ENCODE results near the gene RBM3. TPM values are rescaled to one million over a fixed set of nuclear protein-coding genes. Genes with fewer than 3 reads are reported as not detected.

The RBM3 gene
- total RNA-seq, 1 donor from 2014 or later = 150 TPM

- ATAC-seq (no peak), DNase-seq (ENCODE audit: low spot score) (no peak)
- intact Hi-C loops (cut with DNase I) = no loop called here
These were observed 31.8 kb downstream of the RBM3 start for GRCh38 chrX:48606091-48606490.

GRCh38 chrX:48611703-48612102 lies 37.4 kb downstream of the RBM3 start:
- no peak for DNase-seq (ENCODE audit: low spot score)
- no peak for ATAC-seq
- intact Hi-C loops (cut with DNase I) = no loop called here

- ATAC-seq (no peak), DNase-seq (ENCODE audit: low spot score) (no peak)
- intact Hi-C loops (cut with DNase I) = no loop called here
These were observed 39.3 kb downstream of the RBM3 start for GRCh38 chrX:48613502-48614160.

DNA sequence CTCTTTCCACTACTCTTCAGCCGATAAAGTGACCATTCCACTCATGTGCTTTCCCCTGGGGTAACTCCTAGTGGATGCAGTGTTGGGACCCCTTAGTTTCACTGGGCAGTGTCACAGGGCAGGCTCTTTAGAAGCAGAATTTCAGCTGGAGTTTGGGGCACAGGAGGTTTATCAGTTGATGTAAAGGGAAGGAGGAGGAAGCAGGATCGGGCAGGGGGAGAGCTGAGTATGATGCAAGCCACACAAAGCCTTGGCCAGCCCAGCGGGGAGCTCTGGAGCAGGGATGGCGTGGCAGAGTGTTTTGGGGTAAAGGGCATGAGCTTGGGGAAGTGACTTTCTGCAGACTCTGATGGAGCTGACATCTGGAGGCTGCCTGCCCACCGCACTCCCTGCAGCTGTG lies 42.3 kb downstream of the RBM3 start:
- ATAC-seq = no peak
- DNase-seq (ENCODE audit: low spot score) = no peak
- intact Hi-C loops (cut with DNase I) = no loop called here

DNA sequence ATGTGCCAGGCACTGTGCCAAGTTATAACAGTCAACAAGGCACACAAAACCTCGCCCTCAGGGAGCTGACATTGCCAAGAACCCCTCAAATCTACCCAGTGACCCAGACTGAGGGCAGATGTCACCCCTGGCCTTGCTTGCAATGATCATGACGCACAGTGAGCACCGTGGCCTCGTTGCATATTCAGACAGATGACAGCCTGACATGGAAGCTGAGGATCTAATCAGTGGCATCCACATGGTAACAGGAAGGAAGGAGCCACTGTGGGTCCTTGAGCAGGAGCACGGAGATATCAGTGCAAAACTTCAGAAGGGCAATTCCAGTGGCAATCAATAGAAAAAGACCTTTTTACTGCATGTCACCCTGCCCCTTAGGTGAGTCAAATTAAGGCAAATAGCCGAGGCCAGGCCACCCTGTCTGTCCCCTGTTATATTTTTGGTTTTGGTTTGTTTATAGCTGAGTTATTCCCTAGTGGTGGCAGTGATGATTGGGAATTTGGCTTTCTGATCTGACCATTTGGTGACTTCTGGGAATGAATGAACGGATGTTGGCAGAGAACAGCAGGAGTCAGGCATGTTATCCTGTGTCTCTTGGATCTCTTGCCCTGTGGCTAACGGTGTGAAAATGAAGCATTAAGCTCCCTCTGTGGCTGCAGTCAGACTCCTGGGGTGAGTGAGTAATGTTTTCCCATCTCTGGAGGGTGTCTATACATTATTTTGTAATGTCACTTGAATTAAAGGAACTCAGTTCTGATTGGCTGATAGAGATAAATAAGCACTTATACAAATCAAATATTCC lies 43.5 kb downstream of the RBM3 start:
- DNase-seq (ENCODE audit: low spot score) = no peak
- no peak for ATAC-seq
- intact Hi-C loops (cut with DNase I) = no loop called here

DNA sequence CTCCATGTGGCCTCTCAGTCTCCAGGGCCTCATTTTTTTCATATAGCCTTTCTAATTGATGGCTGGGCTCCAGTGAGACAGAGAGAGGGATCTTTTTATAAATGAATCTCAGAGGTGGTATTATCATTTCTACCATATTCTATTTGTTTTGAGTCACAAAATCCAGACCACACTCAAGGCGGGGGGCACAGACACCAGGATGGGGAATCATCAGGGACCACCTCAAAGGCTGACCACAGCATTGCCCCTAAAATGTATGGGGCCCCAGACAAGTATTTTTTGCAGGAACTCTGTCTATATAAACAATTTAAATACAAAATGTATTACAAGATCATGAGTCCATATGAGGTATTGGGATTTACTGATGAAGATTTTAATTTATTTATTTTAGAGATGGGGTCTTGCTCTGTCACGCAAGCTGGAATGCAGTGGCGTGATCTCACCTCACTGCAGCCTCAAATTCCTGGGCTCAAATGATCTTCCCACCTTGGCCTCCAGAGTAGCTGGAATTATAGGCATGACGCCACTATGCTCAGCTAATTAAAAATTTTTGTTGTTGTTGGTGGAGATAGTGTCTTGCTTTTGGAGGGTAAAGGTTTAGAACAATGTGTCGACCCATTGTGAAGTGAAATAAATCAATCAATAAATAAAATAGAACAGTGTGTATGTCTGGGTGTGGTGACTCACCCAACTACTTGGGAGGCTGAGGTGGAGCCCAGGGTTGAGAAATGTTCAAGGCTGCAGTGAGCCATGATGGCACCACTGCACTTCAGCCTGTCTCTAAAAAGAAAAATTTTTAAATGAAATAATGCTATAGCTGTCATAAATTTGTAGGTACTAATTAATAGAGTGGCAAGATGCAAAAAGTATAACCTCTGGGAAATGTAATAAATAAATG lies 52.4 kb downstream of the RBM3 start:
- ATAC-seq = no peak
- DNase-seq (ENCODE audit: low spot score) = no peak
- intact Hi-C loops (cut with DNase I) = no loop called here

Other genes with a start within 250 kb of the RBM3 start
- not detected for gene SSX3, start 217.8 kb upstream of the RBM3 start, total RNA-seq
- not detected for gene SSX4, start 190.9 kb upstream of the RBM3 start, total RNA-seq
- gene SSX4B, start 162.5 kb upstream of the RBM3 start, total RNA-seq = not detected
- 9.7 TPM for gene SLC38A5, start 104.2 kb upstream of the RBM3 start, total RNA-seq
- 30.6 TPM for gene FTSJ1, start 98.3 kb upstream of the RBM3 start, total RNA-seq
- 7.4 TPM for gene PORCN, start 65.5 kb upstream of the RBM3 start, total RNA-seq
- 16.9 TPM for gene EBP, start 52.7 kb upstream of the RBM3 start, total RNA-seq
- 15.3 TPM for gene TBC1D25, start 34.8 kb upstream of the RBM3 start, total RNA-seq
- gene WDR13, start 23.0 kb downstream of the RBM3 start, total RNA-seq = 124 TPM
- 14.4 TPM for gene WAS, start 109.3 kb downstream of the RBM3 start, total RNA-seq
- 5.3 TPM for gene SUV39H1, start 122.2 kb downstream of the RBM3 start, total RNA-seq
- gene GLOD5, start 187.3 kb downstream of the RBM3 start, total RNA-seq = not detected
- gene GATA1, start 212.1 kb downstream of the RBM3 start, total RNA-seq = 0.76 TPM
- gene HDAC6, start 227.6 kb downstream of the RBM3 start, total RNA-seq = 106 TPM